Anterior cingulate cortex (tissue), 58 donors: ENCODE data around the gene RBM3.

Source experiments
- DNase-seq, 58 donors: peaks; one replicate each; lab custom pipeline; 2025; lab: John Stamatoyannopoulos, UW

Gene RBM3

DNA sequence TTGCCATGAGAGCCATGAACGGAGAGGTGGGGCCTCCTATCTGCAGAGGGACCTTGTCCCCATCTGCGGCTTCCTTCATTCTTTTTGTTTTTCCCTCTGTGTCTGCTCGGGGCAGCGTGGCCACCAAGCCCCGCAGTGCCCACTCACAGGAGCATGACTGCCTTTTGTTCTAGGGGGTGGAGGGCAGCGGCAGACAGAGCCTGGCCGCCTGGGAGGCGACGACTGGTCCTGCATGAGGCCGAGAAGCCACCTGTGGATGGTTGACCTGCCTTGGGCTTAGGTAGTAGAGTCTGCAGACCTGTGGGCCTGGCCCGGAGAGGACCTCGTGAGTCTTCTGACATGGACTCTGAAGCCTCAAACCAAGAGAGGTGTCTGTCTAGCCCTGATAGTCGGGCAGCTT lies 1.4 kb downstream of the RBM3 start:
- no peak for DNase-seq

- DNase-seq, result no peak
Measured at GRCh38 chrX:48576108-48576507, 1.8 kb downstream of the RBM3 start.

- DNase-seq, result no peak
Measured at GRCh38 chrX:48578661-48579128, 4.4 kb downstream of the RBM3 start.

GRCh38 chrX:48579259-48579658 lies 5.0 kb downstream of the RBM3 start:
- DNase-seq, result no peak

DNA sequence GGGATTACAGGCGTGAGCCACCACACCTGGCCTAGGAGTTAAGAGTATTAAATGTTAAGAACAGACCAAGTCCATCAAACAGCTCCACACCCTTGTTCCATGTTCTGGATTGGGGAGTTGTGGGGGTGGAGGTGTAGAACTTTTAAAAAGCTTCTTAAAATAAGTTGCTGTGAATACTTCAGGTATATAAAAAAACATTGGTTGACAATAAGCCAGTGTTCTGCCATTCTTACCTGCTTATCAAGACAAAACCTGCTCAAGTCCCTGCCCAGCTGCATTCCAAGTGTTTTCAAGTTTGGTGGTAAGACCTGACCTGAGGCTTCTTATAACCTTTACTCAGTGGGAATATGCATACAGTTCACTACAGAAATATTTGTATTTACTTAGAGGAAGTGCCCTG lies 6.4 kb downstream of the RBM3 start:
- no peak for DNase-seq

GRCh38 chrX:48584698-48585097 lies 10.4 kb downstream of the RBM3 start:
- no peak for DNase-seq

- no peak for DNase-seq
Measured at GRCh38 chrX:48589482-48590162, 15.3 kb downstream of the RBM3 start.

DNA sequence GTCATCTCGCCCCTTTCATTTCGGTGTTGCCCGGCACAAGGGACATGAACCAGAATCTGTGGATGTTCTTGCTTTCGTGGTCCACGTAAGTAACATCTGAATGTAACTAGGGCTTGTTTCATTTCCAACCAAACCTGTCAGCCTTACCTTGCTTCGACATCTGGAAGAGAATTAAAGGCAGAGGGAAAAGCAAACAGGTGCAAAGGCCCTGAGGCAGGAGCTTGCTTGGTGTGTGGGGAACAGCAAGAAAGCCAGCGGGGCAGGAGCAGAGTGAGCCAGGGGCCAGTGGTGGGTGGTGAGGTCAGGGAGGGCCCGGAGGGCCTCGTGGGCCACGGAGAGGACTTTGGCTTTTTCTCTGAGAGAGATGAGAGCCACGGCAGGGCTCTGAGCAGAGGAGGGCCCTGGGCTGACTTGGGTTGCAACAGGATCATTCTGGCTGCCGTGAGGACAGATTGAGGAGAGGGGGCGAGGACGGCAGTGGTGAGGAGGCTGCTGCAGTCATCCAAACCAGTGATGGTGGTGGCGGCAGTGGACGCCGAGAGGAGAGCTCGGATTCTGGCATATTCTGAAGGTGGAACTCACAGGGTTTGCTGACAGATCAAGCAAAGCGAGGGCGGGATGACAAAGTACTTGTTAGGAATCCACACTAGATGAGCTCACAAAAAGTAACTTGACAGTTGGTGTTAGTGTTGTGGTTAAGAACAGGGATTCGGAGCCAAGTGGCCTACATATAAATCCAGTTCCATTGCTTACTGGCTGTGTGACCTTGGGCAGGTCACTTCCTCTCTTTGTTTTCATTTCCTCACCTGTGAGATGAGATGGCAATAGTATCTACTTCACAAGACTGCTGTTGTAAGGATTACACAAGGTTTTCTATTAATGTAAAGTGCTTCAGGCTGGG lies 16.2 kb downstream of the RBM3 start:
- peak in 22 of 58 donors; percentile 0 to 39 (median 4) for DNase-seq

DNA sequence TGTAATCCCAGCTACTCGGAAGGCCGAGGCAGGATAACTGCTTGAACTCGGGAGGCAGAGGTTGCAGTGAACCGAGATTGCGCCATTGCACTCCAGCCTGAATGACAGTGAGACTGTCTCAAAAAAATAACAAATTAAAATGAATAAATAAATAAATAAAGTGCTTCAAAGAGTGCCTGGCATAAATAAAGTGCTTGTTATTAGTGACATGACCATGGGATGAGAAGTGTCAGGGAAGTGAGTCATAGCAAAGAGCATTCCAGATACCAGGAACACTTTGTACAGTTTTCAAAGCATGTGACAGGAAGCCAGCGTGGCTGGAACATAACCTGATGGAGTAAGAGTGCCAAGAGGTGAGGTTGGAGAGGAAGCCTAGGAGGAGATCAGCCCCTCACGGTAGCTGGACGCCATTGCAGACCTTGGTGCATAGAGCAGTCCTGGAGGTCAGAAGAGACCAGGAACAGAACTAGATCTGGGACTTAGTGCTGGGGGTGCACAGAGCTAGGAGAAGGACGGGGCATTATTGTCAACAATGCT lies 17.0 kb downstream of the RBM3 start:
- no peak for DNase-seq

DNA sequence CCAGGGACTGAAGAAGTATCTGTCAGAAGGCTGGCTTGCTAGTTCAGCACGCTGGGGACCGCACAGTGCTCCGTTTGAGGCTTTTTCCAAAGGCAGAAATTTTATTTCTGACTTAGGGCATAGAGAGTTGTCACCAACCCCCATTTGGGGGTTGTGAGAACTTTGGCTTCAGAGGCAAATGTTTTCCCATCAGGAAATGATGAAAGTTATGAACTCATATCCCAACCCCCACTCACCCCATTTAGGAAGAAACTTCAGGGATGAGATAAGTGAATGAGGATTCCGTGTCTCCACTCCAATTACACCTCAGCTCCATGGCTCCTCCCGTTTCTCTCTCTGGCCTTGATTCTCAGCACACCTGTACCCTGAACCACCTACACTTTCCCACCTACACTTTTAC lies 18.7 kb downstream of the RBM3 start:
- DNase-seq, result no peak

DNA sequence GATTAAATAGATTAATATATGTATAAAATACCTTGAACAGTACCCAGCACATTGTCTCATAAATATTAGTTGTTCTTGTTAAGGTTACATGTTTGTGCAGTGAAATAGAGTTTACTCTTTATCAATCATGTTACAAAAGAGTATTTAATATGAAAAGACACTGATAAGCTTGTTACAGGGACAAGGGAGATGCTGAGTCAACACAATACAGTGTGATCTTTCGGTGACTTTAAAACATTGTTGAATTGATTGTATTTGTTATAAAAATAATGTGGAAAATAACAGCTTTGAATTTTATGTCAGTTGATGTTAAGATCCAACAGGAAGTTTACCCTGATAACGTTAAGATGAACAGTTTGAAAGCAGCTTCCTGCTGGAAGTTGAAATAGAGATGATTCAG lies 21.6 kb downstream of the RBM3 start:
- DNase-seq, result no peak

DNA sequence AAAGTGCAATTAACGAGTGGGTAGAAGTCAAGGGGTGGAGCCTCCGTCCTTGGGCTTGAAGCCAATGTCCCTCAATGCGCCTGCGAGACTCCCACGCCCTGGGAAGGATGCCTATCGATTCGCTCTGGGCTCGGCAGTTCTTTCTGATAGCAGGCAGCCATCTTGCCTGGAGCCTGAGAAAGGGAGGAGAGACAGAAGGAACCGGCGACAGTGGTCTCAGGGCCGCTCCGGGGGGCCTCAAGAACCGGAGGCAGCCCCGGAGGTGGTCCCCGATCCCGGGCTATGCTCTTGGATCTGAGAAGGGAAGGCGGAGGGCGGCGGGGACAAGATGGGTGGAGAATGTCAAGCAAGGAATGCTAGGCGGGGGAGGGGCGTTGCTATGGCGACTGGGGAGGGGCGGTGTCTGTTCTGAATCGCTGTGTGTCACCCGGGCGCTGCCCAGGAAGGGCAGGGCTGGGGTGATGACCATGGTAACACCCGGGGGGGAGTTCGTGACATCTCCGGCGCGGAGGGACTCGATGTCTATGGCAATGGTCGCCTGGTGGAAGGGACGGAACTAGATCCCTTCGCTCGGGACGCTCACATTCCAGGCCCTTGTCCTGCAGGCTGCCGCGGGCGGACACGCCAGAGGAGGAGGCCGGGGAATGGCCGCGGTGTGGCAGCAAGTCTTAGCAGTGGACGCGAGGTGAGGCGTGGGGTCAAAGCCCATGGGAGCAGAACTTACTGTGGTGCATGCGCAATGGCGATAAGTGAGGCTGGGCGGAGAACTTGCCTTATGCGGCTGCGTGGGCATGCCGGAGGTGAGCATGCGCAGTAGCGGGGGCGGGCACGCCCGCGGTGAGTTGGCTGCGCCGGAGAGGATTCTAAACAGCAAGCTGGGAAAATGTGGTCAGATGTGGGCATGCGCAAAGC lies 23.3 kb downstream of the RBM3 start, which contains the start of gene WDR13:
WDR13 (plus strand) TSS at position 140 of the 912 bp plus-strand sequence; CDS start at position 645, 505 bp downstream.
- DNase-seq, result peak; percentile 31 to 94 (median 83)

- no peak for DNase-seq
Measured at GRCh38 chrX:48598614-48599013, 24.3 kb downstream of the RBM3 start.

DNA sequence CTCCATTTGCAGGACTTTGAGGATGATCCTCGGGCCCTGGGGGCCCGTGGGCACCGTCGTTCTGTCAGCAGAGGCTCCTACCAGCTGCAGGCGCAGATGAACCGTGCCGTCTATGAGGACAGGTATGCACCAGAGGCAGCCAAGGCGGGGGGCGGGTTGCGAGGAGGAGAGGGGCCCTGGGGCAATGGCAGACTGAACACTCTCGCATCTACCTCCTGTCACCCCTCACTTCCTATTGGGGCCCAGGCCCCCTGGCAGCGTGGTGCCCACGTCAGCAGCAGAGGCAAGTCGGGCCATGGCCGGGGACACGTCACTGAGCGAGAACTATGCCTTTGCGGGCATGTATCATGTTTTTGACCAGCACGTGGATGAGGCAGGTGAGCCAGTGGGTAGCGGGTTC lies 25.1 kb downstream of the RBM3 start:
- no peak for DNase-seq

- DNase-seq, result no peak
Measured at GRCh38 chrX:48600226-48600625, 25.9 kb downstream of the RBM3 start.

DNA sequence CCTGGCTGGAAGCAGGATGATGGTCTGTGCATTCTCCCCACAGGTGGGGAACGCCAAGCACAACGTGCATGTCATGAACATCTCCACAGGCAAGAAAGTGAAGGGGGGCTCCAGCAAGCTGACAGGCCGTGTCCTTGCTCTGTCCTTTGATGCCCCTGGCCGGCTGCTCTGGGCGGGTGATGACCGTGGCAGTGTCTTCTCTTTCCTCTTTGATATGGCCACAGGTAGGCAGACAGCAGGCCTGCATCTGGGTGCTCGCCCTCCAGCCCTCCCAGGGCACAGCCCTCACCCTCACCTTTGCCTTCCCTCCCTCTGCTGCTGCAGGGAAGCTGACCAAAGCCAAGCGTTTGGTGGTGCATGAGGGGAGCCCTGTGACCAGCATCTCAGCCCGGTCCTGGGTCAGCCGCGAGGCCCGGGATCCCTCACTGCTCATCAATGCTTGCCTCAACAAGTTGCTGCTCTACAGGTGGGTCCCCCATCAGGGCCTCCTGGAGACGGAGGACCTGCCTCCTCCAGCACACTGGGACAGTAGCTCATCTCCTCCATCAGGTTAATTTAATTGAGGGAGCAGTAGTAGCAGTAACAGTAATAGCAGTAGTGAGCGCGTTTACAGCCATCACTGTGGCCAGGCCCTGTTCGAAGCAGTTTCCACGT lies 27.6 kb downstream of the RBM3 start:
- DNase-seq, result no peak

- DNase-seq, result no peak
Measured at GRCh38 chrX:48604701-48605100, 30.4 kb downstream of the RBM3 start.

- DNase-seq, result no peak
Measured at GRCh38 chrX:48606091-48606490, 31.8 kb downstream of the RBM3 start.

DNA sequence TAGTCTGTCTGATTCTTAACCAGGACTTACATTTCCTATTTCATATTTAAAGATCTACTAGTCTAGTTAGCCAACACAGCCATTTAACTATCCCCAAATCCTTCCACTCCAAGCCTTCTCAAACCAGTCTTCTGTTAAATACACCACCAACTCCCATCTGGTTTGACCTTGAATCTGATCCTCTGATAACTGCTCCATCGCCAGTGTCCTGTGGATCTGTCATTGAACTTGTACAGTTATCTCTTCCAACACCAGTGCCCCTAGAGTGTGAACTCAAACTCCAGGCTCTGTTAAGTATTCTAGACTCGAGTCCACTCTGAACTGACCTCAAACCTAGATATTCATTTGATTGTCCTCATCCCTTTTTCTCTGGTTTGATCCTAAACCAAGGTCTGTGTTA lies 37.4 kb downstream of the RBM3 start:
- DNase-seq, result no peak
